WTC11 (cell line): ENCODE results near the gene REC8. TPM values are rescaled to one million over a fixed set of nuclear protein-coding genes. Genes with fewer than 3 reads are reported as not detected.

Experiments
- ATAC-seq: fragments of 200-7000 bp; cut with Tn5 transposase; 2 replicates; pipeline ENCODE4 v1.10.0; 2021; ENCODE audit warnings: mild to moderate bottlenecking, moderate library complexity
- CTCF ChIA-PET: fragments of 300-600 bp; sonication (Branson Sonifier 250); formaldehyde crosslinking; loops from one replicate; lab custom pipeline; 2021; ENCODE audit warnings: antibody characterized with exemption; lab: Charles Lee
- POLR2A ChIA-PET: fragments of 350-600 bp; sonication (Branson Sonifier 250); formaldehyde crosslinking; loops from one replicate; lab custom pipeline; 2021; ENCODE audit warnings: antibody characterized with exemption; lab: Charles Lee
- DNase-seq: peaks from one replicate; pipeline ENCODE4 v3.0.0; 2021; ENCODE audit warnings: low spot score
- H3K27ac Mint-ChIP-seq: 2 replicates; pipeline ENCODE4 v1.8.0; 2021; ENCODE audit warnings: mixed read lengths
- H3K27me3 Mint-ChIP-seq: 2 replicates; pipeline ENCODE4 v1.8.0; 2021; ENCODE audit warnings: low read depth, mild to moderate bottlenecking, moderate library complexity, mixed read lengths
- H3K36me3 Mint-ChIP-seq: 2 replicates; pipeline ENCODE4 v1.8.0; 2021; ENCODE audit warnings: mixed read lengths
- H3K4me1 Mint-ChIP-seq: 2 replicates; pipeline ENCODE4 v1.8.0; 2022; ENCODE audit warnings: mixed read lengths
- H3K4me3 Mint-ChIP-seq: 2 replicates; pipeline ENCODE4 v1.8.0; 2021; ENCODE audit warnings: mild to moderate bottlenecking, moderate library complexity, mixed read lengths
- H3K9me3 Mint-ChIP-seq: 2 replicates; pipeline ENCODE4 v1.8.0; 2021; ENCODE audit warnings: mixed read lengths
- ARID4B ChIP-seq: sonication (generic); formaldehyde crosslinking; IDR thresholded peaks from 2 replicates; pipeline ENCODE4 v1.8.0; 2023; ENCODE audit warnings: missing genetic modification reagents, mild to moderate bottlenecking, borderline replicate concordance
- CREB1 ChIP-seq: sonication (generic); formaldehyde crosslinking; IDR thresholded peaks from 2 replicates; pipeline ENCODE4 v1.8.0; 2023; ENCODE audit warnings: mild to moderate bottlenecking, missing genetic modification reagents
- FOXP4 ChIP-seq: sonication (generic); formaldehyde crosslinking; IDR thresholded peaks from 2 replicates; pipeline ENCODE4 v1.8.0; 2022; ENCODE audit warnings: mild to moderate bottlenecking, missing genetic modification reagents
- GABPB1 ChIP-seq: sonication (generic); formaldehyde crosslinking; IDR thresholded peaks from 2 replicates; pipeline ENCODE4 v1.8.1; 2023; ENCODE audit warnings: mild to moderate bottlenecking, missing genetic modification reagents
- GRHL2 ChIP-seq: fragments of 250-450 bp; sonication (Bioruptor Pico); IDR thresholded peaks from 2 replicates; pipeline ENCODE4 v1.8.0; 2022; ENCODE audit warnings: mild to moderate bottlenecking, moderate library complexity; ENCODE audit not compliant: insufficient replicate concordance, severe bottlenecking
- SMAD4 ChIP-seq: sonication (generic); formaldehyde crosslinking; IDR thresholded peaks from 2 replicates; pipeline ENCODE4 v1.8.0; 2022; ENCODE audit warnings: mild to moderate bottlenecking, missing genetic modification reagents
- SP1 ChIP-seq: sonication (generic); formaldehyde crosslinking; conservative IDR thresholded peaks from 2 replicates; pipeline ENCODE4 v1.8.1; 2022; ENCODE audit warnings: missing genetic modification reagents
- USF2 ChIP-seq: sonication (generic); formaldehyde crosslinking; IDR thresholded peaks from 2 replicates; pipeline ENCODE4 v1.8.1; 2023; ENCODE audit warnings: mild to moderate bottlenecking, missing genetic modification reagents, moderate library complexity
- ZNF219 ChIP-seq: sonication (generic); formaldehyde crosslinking; IDR thresholded peaks from 2 replicates; pipeline ENCODE4 v1.8.0; 2023; ENCODE audit warnings: missing genetic modification reagents, mild to moderate bottlenecking, borderline replicate concordance
- total RNA-seq: library from RNA; stranded (reverse); gene quantifications from 3 replicates; pipeline ENCODE4 v1.2.3, GENCODE V29; 2021
- TF ChIP-seq, protein P1 (sequence below): sonication (generic); formaldehyde crosslinking; IDR thresholded peaks from 2 replicates; pipeline ENCODE4 v1.8.1; 2023; ENCODE audit warnings: mild to moderate bottlenecking, missing genetic modification reagents
- TF ChIP-seq, protein P2 (sequence below): sonication (generic); formaldehyde crosslinking; IDR thresholded peaks from 2 replicates; pipeline ENCODE4 v1.8.1; 2022; ENCODE audit warnings: missing genetic modification reagents, borderline replicate concordance
- TF ChIP-seq, protein P3 (sequence below): sonication (generic); formaldehyde crosslinking; IDR thresholded peaks from 2 replicates; pipeline ENCODE4 v1.8.1; 2022; ENCODE audit warnings: mild to moderate bottlenecking, missing genetic modification reagents, moderate library complexity, borderline replicate concordance
- TF ChIP-seq, protein P4 (sequence below): sonication (generic); formaldehyde crosslinking; IDR thresholded peaks from 2 replicates; pipeline ENCODE4 v1.8.0; 2022; ENCODE audit warnings: mild to moderate bottlenecking, missing genetic modification reagents
- TF ChIP-seq, protein P5 (sequence below): fragments of 250-450 bp; sonication (Bioruptor Pico); IDR thresholded peaks from 2 replicates; pipeline ENCODE4 v1.9.0; 2021; ENCODE audit warnings: mild to moderate bottlenecking, borderline replicate concordance
- TF ChIP-seq, protein P6 (sequence below): sonication (generic); formaldehyde crosslinking; IDR thresholded peaks from 2 replicates; pipeline ENCODE4 v1.8.1; 2022; ENCODE audit warnings: mild to moderate bottlenecking, moderate library complexity, missing genetic modification reagents

REC8 gene
- total RNA-seq, 1 experiment from 2014 or later: 32.2 TPM

- ChIA-PET POLR2A (interaction anchor here (0.8 kb wide), 1 partner anchor 15 kb away, joined by 5 read pairs; the partner anchor contains the start of genes DCAF11 and NRL), CTCF (interaction anchor here (1.3 kb wide), 1 partner anchor 32 kb away, joined by 6 read pairs; the partner anchor contains the start of gene IRF9)
- ATAC-seq (no peak), DNase-seq (no peak)
- H3K4me1 Mint-ChIP-seq: peaks cover 4% of the 10 kb centered on the region
- H3K4me3 Mint-ChIP-seq: no peak overlapping the region
- no peaks in the 10 kb centered on the region for H3K36me3 Mint-ChIP-seq
- no peaks in the 10 kb centered on the region for H3K9me3 Mint-ChIP-seq
- H3K27ac Mint-ChIP-seq: no peak overlapping the region
- H3K27me3 Mint-ChIP-seq: no peaks in the 10 kb centered on the region; the same call in 1 of the 2 replicates
- TF ChIP-seq, protein P1, sequence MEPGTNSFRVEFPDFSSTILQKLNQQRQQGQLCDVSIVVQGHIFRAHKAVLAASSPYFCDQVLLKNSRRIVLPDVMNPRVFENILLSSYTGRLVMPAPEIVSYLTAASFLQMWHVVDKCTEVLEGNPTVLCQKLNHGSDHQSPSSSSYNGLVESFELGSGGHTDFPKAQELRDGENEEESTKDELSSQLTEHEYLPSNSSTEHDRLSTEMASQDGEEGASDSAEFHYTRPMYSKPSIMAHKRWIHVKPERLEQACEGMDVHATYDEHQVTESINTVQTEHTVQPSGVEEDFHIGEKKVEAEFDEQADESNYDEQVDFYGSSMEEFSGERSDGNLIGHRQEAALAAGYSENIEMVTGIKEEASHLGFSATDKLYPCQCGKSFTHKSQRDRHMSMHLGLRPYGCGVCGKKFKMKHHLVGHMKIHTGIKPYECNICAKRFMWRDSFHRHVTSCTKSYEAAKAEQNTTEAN (CRISPR knock-in tag): no peak
- TF ChIP-seq, protein P2, sequence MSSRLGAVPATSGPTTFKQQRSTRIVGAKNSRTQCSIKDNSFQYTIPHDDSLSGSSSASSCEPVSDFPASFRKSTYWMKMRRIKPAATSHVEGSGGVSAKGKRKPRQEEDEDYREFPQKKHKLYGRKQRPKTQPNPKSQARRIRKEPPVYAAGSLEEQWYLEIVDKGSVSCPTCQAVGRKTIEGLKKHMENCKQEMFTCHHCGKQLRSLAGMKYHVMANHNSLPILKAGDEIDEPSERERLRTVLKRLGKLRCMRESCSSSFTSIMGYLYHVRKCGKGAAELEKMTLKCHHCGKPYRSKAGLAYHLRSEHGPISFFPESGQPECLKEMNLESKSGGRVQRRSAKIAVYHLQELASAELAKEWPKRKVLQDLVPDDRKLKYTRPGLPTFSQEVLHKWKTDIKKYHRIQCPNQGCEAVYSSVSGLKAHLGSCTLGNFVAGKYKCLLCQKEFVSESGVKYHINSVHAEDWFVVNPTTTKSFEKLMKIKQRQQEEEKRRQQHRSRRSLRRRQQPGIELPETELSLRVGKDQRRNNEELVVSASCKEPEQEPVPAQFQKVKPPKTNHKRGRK: no peak
These were observed 42.4 kb upstream of the REC8 start for GRCh38 chr14:24129410-24129998.

GRCh38 chr14:24130380-24130716, 41.5 kb upstream of the REC8 start, which contains the start of gene FITM1:
FITM1 (plus strand) TSS chr14:24130659; CDS start chr14:24131564, 905 bp downstream.
- no peak within 1 kb of the TSS for H3K4me3 Mint-ChIP-seq
- 0 out of 2 replicates have a peak within 1 kb of the TSS, but pooled peaks have one; percentile 67 for H3K27ac Mint-ChIP-seq
- H3K4me1 Mint-ChIP-seq: peaks cover 9% of the 10 kb centered on the region
- CTCF ChIA-PET: interaction anchor here (1.3 kb wide), 1 partner anchor 31 kb away, joined by 6 read pairs; the partner anchor contains the start of gene IRF9
- H3K9me3 Mint-ChIP-seq: no peaks in the 10 kb centered on the region
- POLR2A ChIA-PET: no interaction called here
- DNase-seq: no peak
- H3K27me3 Mint-ChIP-seq: no peaks in the 10 kb centered on the region; the same call in 1 of the 2 replicates
- no peaks in the 10 kb centered on the region for H3K36me3 Mint-ChIP-seq
- no peak for ATAC-seq
- TF ChIP-seq, protein P3, sequence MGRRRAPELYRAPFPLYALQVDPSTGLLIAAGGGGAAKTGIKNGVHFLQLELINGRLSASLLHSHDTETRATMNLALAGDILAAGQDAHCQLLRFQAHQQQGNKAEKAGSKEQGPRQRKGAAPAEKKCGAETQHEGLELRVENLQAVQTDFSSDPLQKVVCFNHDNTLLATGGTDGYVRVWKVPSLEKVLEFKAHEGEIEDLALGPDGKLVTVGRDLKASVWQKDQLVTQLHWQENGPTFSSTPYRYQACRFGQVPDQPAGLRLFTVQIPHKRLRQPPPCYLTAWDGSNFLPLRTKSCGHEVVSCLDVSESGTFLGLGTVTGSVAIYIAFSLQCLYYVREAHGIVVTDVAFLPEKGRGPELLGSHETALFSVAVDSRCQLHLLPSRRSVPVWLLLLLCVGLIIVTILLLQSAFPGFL: no peak
- TF ChIP-seq GRHL2 (CRISPR knock-in tag) (no peak), SMAD4 (CRISPR knock-in tag) (no peak), USF2 (no peak), ZNF219 (CRISPR knock-in tag) (no peak), SP1 (CRISPR knock-in tag) (no peak), ARID4B (CRISPR knock-in tag) (no peak), FOXP4 (no peak), GABPB1 (no peak), CREB1 (no peak)
- TF ChIP-seq, protein P4, sequence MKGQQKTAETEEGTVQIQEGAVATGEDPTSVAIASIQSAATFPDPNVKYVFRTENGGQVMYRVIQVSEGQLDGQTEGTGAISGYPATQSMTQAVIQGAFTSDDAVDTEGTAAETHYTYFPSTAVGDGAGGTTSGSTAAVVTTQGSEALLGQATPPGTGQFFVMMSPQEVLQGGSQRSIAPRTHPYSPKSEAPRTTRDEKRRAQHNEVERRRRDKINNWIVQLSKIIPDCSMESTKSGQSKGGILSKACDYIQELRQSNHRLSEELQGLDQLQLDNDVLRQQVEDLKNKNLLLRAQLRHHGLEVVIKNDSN: no peak
- TF ChIP-seq, protein P5, sequence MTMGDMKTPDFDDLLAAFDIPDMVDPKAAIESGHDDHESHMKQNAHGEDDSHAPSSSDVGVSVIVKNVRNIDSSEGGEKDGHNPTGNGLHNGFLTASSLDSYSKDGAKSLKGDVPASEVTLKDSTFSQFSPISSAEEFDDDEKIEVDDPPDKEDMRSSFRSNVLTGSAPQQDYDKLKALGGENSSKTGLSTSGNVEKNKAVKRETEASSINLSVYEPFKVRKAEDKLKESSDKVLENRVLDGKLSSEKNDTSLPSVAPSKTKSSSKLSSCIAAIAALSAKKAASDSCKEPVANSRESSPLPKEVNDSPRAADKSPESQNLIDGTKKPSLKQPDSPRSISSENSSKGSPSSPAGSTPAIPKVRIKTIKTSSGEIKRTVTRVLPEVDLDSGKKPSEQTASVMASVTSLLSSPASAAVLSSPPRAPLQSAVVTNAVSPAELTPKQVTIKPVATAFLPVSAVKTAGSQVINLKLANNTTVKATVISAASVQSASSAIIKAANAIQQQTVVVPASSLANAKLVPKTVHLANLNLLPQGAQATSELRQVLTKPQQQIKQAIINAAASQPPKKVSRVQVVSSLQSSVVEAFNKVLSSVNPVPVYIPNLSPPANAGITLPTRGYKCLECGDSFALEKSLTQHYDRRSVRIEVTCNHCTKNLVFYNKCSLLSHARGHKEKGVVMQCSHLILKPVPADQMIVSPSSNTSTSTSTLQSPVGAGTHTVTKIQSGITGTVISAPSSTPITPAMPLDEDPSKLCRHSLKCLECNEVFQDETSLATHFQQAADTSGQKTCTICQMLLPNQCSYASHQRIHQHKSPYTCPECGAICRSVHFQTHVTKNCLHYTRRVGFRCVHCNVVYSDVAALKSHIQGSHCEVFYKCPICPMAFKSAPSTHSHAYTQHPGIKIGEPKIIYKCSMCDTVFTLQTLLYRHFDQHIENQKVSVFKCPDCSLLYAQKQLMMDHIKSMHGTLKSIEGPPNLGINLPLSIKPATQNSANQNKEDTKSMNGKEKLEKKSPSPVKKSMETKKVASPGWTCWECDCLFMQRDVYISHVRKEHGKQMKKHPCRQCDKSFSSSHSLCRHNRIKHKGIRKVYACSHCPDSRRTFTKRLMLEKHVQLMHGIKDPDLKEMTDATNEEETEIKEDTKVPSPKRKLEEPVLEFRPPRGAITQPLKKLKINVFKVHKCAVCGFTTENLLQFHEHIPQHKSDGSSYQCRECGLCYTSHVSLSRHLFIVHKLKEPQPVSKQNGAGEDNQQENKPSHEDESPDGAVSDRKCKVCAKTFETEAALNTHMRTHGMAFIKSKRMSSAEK: no peak
- TF ChIP-seq, protein P6, sequence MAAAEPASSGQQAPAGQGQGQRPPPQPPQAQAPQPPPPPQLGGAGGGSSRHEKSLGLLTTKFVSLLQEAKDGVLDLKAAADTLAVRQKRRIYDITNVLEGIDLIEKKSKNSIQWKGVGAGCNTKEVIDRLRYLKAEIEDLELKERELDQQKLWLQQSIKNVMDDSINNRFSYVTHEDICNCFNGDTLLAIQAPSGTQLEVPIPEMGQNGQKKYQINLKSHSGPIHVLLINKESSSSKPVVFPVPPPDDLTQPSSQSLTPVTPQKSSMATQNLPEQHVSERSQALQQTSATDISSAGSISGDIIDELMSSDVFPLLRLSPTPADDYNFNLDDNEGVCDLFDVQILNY (CRISPR knock-in tag): no peak
